ENCODE measurements around the gene PRSS16.

- TF ChIP-seq CTCF (IDR thresholded peaks at IDR 0.05; ENCODE audit: insufficient read depth, low read length, poor library complexity, severe bottlenecking) (no peak), EZH2phosphoT487 (conservative IDR thresholded peaks at IDR 0.05; ENCODE audit: low read length) (no peak)
These were observed 33.9 kb upstream of the PRSS16 start for GRCh38 chr6:27213544-27214125.
